HL-60/S4 treated with phorbol 12-myristate 13-acetate at 8.2 ng/mL for 4 days and 3 days (cell line): ENCODE results near the gene NRP2.

ENCODE experiments used
- in situ Hi-C: fragments of 300-500 bp; cut with MboI; formaldehyde crosslinking; loops from 2 replicates; pipeline ENCODE4 v1.15.0; 2022; ENCODE audit warnings: low sequenced_read_pairs

Gene NRP2

GRCh38 chr2:205686056-205686782, 3.9 kb downstream of the NRP2 start:
- in situ Hi-C loops, result no loop called here

GRCh38 chr2:205686783-205687640, 4.7 kb downstream of the NRP2 start:
- in situ Hi-C loops, result no loop called here

DNA sequence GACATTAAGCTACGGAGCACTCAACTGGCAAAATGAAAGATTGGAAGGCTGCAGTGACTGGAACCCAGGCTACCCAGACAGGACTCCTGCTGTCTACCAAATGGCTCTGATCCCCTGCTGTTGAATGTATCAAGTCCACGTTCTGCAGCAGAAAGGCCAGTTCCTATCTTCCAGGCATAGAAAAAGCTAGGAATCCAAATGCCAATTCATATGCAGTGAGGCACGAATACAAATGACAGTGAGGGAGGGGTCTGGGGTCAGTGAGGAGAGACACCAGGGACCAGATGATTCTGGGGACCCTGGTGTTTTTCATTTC, 5.3 kb downstream of the NRP2 start:
- in situ Hi-C loops, result no loop called here

DNA sequence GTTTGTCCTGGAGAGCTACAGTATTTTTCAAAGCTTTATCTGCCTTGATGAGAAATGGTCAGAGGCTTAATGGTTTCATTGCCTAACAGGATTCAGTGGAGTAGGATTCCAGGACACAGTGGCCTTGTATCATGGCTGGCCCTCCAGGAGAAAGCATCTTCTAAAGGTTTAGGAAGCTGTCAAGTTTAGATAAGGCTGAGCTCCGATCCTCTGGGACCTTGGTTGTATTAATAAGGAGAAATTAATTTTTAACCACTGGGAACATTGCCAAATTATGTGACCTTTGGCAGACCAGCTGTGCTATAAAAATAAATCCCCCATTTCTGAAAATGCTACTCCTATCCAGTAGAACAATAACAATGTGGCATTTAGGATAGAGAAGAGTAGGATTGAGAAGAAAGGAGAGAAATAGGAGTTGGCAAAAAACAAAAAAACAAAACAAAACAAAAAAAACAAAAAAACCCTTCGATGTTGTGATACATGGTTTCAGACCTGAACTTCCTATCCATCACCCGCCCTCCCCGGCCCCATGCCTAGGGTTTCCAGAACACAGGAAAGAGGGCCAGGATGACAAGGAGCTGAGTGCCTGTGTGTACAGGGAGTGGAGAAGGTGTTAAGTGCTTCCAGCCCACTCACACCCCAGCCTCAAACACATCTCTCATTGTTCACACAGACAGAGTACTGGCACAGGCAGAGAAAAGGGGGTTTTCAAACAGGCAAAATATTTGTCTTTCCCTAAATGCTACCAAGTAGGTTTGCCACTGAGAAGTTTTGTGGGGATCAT, 6.3 kb downstream of the NRP2 start:
- in situ Hi-C loops, result no loop called here

DNA sequence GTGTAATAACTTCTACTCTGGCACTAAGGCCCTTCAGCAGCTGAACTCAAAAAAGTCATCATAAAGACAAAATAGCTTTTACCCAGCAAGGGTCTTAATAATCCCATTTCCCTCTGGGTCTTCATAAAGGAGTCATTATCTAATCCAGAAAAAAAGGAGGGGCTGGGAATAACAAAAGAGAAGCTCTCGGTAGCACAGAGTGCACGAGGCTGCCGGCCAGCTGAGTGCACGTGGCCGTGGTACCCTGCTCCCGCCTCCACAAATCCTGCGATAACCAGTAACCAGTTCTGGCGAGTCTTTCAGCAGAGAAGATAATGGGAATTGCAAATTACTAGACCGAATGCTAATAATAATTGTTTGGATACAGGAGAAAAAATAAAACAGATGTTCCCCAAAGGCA, 7.5 kb downstream of the NRP2 start:
- in situ Hi-C loops, result no loop called here

GRCh38 chr2:205692104-205692503, 9.8 kb downstream of the NRP2 start:
- in situ Hi-C loops, result no loop called here

- in situ Hi-C loops, result no loop called here
Measured at GRCh38 chr2:205694256-205694655, 12.0 kb downstream of the NRP2 start.

DNA sequence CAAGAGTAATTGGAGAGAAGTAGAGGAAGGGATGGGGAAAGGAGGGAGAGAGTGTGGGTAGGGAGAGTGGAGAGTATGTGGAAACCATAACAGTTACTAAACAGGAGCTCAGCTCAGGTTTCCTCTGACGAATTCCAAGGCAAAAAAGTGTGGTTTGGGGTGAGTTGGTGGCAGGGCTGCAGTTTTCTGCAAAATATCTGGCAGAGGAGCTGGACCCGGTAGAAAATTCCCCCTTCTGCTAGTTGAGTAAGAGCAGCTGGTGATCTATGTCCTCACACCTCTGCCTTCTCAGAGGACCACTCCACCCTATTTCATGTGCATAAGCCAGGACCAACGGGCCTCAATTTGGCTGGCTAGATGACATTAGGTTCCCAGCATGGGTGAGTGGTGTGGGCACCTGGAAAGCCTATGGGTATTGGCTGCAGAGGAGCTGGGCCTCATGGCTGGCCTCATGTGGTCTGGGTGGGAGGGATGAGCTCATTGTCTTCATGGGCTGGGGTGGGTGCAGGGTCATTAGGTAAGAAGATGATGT, 13.2 kb downstream of the NRP2 start:
- in situ Hi-C loops, result no loop called here

DNA sequence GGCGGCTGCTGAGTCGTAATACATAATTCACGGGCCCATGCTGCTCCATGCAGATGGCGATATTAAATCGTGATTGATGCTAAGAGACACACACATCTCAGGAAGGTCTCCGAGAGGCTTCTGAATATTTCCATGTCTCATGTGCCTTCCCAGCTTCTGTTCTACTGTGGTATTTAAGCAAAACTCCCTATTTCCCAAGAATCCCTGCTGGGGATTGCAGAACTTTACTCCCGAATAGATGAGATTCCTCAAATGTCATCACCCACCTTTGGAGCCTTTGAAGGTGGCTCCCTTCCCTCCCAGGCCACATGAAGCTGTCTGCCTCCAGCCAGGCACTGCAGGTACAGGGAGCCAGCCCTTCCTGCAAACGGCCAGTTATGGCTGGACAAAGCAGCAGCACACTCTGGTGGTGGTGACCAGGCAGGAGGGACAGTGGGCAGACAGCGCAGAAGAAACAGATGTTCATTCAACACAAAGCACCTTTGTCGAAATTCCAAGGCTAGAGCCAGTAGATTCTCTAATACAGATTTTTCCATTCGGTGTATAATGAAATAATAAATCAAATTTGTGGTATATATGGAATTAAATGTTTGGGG, 14.1 kb downstream of the NRP2 start:
- in situ Hi-C loops, result no loop called here

DNA sequence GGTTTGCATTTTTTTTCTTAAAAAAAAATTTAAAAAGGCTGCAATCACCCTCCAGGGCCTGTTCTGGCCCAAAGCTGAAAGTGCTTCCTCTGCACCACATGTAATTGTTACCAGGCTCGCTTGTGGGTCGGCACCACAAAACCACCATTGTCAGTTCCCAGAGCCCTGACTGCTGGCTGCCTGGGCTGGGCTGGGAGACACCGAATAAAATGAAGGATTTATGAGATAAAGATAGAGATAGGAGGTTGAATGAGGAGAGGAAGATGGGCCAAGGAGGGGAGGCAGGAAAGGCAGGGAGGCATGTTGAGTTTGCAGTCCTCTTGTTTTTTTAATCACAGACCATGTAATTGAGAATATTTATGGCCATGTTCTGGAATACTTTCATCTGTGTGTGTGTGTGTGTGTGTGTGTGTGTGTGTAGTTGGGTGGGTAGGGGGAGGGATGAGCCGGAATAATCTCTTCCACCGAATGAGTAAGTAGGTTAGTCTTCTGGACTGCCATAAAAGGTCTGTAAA, 14.7 kb downstream of the NRP2 start:
- in situ Hi-C loops, result no loop called here

DNA sequence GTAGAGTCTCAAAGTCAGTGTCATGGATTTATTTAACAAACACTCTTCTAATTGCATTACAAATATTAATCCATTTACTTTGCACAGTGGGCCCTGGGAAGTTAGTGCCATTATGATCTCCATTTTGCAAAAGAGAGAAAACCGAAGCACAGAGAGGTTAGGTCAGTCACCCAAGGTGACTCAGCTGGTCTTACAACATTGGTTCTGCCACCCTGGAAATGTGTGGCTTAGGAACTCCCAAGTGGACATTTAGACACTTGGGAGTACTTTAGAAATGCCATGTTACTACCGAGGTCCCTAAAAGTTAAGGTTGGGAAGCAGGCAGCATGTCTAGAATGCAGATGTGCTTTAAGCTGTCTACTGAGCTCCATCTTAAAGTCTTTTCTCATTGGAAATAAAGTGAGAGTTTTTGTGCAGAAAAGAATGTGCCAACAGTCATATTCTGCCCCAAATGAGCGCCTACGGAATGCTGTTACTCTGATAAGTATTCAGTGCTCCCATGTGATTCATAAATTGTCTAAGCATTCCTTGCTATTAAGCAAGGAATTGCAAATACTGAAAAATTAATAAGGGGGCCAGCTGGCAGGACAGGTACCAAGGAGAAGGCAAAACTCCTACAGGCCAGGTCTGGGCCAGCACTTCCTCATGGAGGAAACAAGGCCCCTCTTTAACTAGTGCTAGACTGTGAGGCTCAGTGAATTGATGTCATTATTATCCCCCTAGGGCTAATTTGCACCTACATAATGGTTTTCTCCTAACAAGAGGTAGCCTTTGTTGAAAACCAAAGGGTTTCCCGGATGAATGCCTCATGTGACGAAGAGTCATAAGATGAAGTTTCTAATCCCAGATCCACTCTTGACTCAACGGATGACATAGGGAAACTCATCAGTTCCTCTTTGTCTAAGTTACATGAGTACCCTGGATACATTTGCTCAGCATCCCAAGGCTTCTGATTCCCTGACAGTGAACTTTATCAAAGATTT, 16.3 kb downstream of the NRP2 start:
- in situ Hi-C loops, result no loop called here

- in situ Hi-C loops, result no loop called here
Measured at GRCh38 chr2:205699515-205700289, 17.4 kb downstream of the NRP2 start.

GRCh38 chr2:205700331-205701132, 18.2 kb downstream of the NRP2 start:
- in situ Hi-C loops, result no loop called here

DNA sequence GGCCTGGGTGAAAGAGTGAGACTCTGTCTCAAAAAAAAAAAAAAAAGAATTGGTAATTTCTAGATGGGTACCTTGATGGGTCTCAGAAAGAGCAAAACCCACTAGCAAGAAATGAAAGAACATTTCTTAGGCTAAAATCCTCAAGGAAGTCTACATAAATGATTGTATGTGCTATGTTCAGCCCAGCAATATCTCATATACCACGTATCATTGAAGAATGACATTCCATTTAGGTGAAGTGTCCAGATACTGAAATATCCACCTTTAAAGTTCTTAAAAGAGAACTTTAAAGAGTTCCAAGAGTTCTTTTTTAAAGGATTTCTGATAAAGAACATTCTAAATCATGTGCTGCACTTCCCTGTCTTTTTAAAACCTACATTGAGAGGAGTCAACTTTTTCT, 19.2 kb downstream of the NRP2 start:
- in situ Hi-C loops, result no loop called here

GRCh38 chr2:205702576-205702975, 20.3 kb downstream of the NRP2 start:
- in situ Hi-C loops, result no loop called here

DNA sequence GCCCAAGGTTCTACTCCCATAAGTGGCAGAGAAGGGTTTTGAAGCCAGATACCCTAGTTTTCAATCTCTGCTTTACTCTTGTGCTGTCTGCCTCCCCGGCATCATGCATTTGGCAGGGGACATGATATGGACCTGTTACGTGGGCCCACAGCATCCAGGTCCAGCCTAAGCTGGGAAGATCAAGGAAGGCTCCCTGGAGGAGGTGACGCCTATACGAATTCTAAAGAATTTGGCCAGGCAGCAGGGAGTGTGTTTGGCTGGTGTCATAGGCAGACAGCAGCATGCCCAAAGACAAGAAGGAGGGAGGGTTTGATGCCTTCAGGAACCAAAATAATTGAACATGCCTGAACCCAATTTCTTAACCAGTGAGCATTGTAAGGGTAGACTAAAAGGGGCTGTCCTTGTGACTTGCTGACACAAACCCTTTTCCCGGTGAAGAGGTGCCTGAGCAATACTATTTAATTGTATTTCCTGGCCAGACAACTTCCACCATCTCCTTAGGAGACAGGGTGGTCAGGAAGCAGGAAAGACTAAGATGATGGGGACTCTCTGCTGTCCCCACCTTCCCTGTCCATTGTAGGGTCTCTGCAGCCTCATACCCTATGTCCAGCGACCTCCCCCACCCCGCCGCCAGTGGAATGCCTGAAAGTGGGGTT, 21.3 kb downstream of the NRP2 start:
- in situ Hi-C loops, result no loop called here

- in situ Hi-C loops, result no loop called here
Measured at GRCh38 chr2:205704127-205704741, 21.9 kb downstream of the NRP2 start.
